GM19043 (cell line): ENCODE data around the gene MLXIP.
"Not testable (repeated sequence)": the region's sequence is repeated elsewhere in the genome, so short reads cannot be mapped to it uniquely, and the experiment has no call there.

Source experiments
- ATAC-seq: cut with Tn5 transposase; IDR thresholded peaks from one replicate; pipeline ENCODE4 v1.9.1; 2021; ENCODE audit warnings: low read depth; ENCODE audit not compliant: unreplicated experiment

Gene MLXIP

DNA sequence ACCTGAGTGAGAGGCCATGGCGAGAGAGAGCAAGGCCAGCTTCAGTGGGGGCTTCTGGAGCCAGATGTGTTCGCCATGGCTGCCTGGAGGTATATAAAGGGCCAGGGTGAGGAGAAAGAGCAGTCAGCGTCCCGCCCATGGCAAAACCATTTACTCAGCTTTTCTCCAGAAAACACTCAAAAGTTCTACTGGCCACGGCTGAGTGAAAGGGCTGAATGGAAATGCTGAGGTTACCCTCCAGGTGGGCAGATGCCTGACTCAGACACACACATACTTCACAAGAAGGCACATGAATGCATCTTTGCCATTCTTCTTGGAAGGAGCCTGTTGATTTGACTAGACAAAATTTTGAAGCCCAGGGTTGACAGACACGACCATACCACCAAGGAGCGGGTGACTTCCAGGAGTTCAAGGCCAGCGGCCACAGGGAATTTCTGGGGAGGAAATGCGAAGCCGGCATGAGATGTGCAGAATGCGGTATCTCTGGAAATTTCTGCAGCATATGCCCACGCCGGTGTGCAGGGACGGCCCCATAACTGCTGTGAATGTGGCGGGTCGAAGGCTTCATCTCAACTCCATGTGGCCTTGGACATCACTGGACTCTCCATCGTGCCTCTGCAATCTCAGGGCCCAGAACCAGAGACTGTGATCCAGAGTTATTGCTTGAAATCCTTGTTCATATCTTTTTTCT is 95.7 kb downstream of the MLXIP start, which contains the start of gene IL31:
IL31 (minus strand) TSS at position 67 of the 691 bp plus-strand sequence; CDS start at position 18, 49 bp downstream.
- ATAC-seq, result no peak

DNA sequence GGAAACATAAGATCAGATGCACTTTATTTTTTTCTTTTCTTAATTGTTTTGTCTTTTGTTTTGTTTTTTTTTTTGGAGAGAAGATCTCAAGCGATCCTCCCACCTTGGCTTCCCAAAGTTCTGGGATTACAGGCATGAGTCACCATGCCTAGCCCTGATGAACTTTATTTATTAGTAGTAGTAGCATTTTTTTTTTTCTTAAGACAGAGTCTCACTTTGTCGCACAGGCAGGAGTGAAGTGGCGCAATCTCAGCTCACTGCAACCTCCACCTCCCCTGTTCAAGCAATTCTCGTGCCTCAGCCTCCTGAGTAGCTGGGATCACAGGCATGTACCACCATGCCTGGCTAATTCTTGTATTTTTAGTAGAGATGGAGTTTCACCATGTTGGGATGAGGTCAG is 97.9 kb downstream of the MLXIP start:
- ATAC-seq, result not testable (repeated sequence)

- ATAC-seq, result no peak
Measured at GRCh38 chr12:122182887-122183587, 104.5 kb downstream of the MLXIP start, which contains the start of gene LRRC43. Gene LRRC43, plus strand, starts transcription at chr12:122183123. Its CDS starts 22 bp downstream, at chr12:122183145.

DNA sequence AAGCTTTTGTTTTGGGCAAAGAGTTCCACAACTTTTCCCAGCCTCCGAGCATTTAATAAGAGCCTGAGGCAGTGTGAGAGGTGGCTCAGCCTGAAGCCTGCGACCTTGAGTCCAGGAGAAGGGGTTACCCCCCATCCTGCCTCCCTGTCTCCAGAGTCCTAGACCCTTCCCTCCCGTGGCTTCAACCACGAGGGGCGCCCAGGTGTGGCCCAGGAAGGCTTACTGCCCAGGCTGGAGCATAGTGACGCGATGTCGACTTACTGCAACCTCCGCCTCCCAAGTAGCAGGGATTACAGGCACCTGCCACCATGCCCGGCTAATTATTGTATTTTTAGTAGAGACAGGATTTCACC is 105.0 kb downstream of the MLXIP start:
- no peak for ATAC-seq

DNA sequence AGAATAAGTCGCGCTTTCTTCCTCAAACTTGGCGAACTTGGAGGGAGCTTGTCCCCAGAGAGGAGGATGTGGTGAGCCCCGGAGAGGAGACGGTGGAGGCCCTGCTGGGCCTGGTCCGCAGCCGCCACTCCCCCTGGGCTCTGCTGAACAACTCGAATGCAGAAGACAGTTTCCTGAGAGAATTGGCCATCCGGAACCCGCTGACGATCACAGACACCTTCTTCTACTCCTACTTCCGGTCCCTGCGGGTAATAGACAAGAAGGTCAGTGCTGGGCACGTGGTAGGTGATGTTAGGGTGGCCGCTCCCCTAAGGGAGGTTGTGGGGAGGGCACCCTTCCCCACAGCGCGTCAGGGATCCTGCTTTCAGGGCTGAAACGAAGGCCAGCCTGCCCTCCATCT is 106.0 kb downstream of the MLXIP start:
- no peak for ATAC-seq

GRCh38 chr12:122185079-122185478 is 106.5 kb downstream of the MLXIP start:
- no peak for ATAC-seq

GRCh38 chr12:122185494-122186082 is 107.0 kb downstream of the MLXIP start:
- ATAC-seq, result no peak

GRCh38 chr12:122187466-122187865 is 108.9 kb downstream of the MLXIP start:
- no peak for ATAC-seq

- no peak for ATAC-seq
Measured at GRCh38 chr12:122189626-122190475, 111.3 kb downstream of the MLXIP start.

DNA sequence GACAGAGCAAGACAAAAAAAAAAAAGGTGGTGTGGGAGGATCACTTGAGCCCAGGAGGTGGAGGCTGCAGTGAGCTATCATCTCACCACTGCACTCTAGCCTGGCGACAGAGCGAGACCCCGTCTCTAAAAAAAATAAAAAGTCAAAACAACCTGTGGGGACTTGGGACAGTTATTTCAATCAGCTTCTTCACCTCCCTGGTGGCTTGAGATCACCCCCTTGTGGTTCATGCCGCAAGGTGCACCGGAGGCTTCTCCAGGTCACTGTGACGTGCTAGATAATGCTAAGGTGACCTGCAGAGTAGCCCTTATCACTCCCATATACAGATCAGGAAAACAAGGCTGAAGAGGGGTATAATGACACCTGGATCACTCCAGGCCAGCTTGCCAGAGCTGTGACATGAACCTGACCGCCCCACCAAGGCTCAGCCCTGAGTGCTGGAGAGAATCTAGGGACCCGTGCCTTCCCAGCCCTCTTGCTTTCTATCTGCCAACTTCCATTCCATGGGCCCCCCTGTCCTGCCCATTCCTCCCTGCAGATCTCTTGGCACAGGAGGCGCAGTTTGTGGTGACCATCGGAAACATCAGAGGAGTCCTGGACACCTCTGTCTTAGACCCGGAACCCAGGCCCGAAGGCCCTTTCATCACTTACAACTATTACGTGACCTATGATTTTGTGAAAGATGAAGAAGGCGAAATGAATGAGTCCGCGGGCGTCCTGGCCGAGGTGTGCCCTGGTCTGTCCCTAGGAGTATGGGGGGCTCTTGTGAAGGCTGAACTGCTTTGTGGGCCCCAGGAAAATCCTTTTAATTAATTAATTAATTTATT is 112.5 kb downstream of the MLXIP start:
- ATAC-seq, result no peak

DNA sequence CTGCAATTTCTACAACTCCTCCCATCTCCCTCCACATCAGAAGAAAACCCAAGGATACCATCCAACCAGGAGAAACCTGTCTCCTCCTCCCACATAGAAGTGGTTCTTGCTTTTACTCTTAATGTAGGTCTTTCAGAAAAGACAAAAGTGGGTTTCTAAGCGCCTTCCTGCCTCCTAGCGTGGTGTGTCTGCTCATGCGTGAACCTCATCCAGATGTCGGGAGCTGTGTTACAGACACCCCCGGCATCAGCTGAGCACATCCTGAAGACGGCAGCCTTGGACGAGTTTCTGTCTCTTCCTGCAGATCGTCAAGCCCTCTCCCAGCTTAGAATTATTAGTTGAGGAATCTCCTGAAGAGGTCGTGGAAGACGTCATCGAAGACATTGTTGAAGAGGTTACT is 113.9 kb downstream of the MLXIP start:
- ATAC-seq, result no peak

- no peak for ATAC-seq
Measured at GRCh38 chr12:122194804-122195203, 116.2 kb downstream of the MLXIP start.

GRCh38 chr12:122195405-122195804 is 116.8 kb downstream of the MLXIP start:
- no peak for ATAC-seq
